GM13977 (cell line): ENCODE measurements around the gene N4BP2L1.
A peak's percentile ranks its signal among the peaks of the same experiment; 100 is the strongest.
"Not testable (repeated sequence)": the region's sequence is repeated elsewhere in the genome, so short reads cannot be mapped to it uniquely, and the experiment has no call there.

Experiments
- DNase-seq: peaks from one replicate; pipeline ENCODE4 v3.0.0; 2012; ENCODE audit warnings: low spot score
- CTCF ChIP-seq: IDR thresholded peaks from 2 replicates; pipeline ENCODE4 v1.5.1; 2012; ENCODE audit warnings: mild to moderate bottlenecking, control low read depth; ENCODE audit not compliant: insufficient read depth; ENCODE audit errors: extremely low read depth, missing control alignments
- in situ Hi-C: fragments of 300-500 bp; cut with MboI; formaldehyde crosslinking; loops from one replicate; pipeline ENCODE4 v1.12.0; 2022; ENCODE audit warnings: low sequenced_read_pairs, low pct_unique_long_range_greater_than_20kb, mixed read lengths, inconsistent platforms; ENCODE audit not compliant: unreplicated experiment

N4BP2L1 gene

GRCh38 chr13:32383836-32384618 is 43.9 kb downstream of the N4BP2L1 start:
- no peak for TF ChIP-seq CTCF
- DNase-seq = no peak
- in situ Hi-C loops = no loop called here

- in situ Hi-C loops = no loop called here
- TF ChIP-seq CTCF = peak; percentile 58
- peak; percentile 23 for DNase-seq
Measured at GRCh38 chr13:32381539-32381938, 46.4 kb downstream of the N4BP2L1 start.

GRCh38 chr13:32378012-32378411 is 49.9 kb downstream of the N4BP2L1 start:
- no peak for DNase-seq
- no peak for TF ChIP-seq CTCF
- in situ Hi-C loops = no loop called here

GRCh38 chr13:32376642-32377415 is 51.1 kb downstream of the N4BP2L1 start:
- no peak for TF ChIP-seq CTCF
- DNase-seq = no peak
- in situ Hi-C loops = no loop called here

GRCh38 chr13:32370805-32371204 is 57.1 kb downstream of the N4BP2L1 start:
- in situ Hi-C loops = no loop called here
- no peak for DNase-seq
- TF ChIP-seq CTCF = no peak

GRCh38 chr13:32362574-32362973 is 65.4 kb downstream of the N4BP2L1 start:
- no peak for TF ChIP-seq CTCF
- in situ Hi-C loops = no loop called here
- no peak for DNase-seq

- in situ Hi-C loops, DNase-seq: not testable (repeated sequence)
Measured at GRCh38 chr13:32355935-32356334, 72.0 kb downstream of the N4BP2L1 start.
